Peyer's patch (tissue), 4 donors: Measurements from ENCODE around the gene CD81.

ENCODE experiments used
- POLR2A ChIP-seq, 2 donors: fragments of 450-650 bp; IDR thresholded peaks; one replicate each; pipeline ENCODE4 v1.5.1; 2017; ENCODE audit warnings: antibody characterized with exemption in 2 of 2, mild to moderate bottlenecking in 2 of 2, moderate library complexity in 2 of 2
- TF ChIP-seq, protein P1 (sequence below), 6 experiments: fragments of 450-650 bp in 4 of 6; fragments of 200-600 bp in 2 of 6; sonication (generic) in 1 of 6; IDR thresholded peaks; one replicate each; pipeline ENCODE4 v1.5.1; 2017 to 2019; ENCODE audit warnings: antibody characterized with exemption in 6 of 6, mild to moderate bottlenecking in 3 of 6, moderate library complexity in 1 of 6

DNA sequence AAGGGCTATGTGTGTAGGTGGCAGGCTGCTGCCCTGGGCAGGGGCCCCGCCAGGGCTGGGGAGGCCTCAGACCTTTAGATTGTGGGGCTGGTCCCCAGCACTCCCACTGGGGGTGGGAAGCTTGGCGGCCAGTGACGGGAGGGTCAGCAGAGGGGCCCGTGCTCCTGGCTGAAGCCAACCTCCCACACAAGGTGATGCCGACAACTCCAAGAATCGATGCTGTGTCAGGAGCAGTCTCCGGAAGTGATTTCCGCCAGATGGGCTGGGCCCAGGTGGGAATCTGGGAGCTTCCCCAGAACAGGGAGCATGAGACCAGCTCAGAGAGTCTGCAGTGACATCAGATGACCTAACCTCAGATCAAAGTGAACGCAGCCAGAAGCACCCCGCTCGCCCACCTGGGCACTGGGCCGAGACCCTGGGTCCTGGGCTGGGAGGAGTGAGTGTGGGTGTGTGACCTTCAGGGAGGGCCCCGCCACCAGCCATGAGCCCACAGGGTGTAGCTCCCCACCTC lies 59.5 kb downstream of the CD81 start:
- no peak for TF ChIP-seq POLR2A (IDR thresholded peaks at IDR 0.05)
- TF ChIP-seq, protein P1, sequence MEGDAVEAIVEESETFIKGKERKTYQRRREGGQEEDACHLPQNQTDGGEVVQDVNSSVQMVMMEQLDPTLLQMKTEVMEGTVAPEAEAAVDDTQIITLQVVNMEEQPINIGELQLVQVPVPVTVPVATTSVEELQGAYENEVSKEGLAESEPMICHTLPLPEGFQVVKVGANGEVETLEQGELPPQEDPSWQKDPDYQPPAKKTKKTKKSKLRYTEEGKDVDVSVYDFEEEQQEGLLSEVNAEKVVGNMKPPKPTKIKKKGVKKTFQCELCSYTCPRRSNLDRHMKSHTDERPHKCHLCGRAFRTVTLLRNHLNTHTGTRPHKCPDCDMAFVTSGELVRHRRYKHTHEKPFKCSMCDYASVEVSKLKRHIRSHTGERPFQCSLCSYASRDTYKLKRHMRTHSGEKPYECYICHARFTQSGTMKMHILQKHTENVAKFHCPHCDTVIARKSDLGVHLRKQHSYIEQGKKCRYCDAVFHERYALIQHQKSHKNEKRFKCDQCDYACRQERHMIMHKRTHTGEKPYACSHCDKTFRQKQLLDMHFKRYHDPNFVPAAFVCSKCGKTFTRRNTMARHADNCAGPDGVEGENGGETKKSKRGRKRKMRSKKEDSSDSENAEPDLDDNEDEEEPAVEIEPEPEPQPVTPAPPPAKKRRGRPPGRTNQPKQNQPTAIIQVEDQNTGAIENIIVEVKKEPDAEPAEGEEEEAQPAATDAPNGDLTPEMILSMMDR (IDR thresholded peaks at IDR 0.05) = no peak
